ENCODE results near the gene POLR3H.

POLR3H gene

DNA sequence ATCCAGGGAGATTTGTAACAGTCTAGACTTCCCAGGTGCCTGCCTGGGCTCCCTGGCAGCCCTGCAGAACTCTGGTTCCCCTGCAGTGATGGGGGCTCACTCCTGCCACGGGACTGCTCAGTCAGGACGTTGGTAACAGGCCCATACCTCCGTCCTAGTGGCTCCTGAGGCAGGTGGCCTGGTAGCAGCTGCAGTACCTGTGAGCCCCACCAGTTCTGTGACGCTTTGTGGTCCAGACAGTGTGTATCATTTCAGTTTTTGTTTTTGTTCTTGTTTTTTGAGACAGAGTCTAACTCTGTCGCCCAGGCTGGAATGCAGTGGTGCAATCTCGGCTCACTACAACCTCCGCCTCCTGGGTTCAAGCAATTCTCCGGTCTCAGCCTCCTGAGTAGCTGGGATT, 27.8 kb downstream of the POLR3H start:
- no peak for DNase-seq (ENCODE audit: low read depth in 2 of 2)

DNA sequence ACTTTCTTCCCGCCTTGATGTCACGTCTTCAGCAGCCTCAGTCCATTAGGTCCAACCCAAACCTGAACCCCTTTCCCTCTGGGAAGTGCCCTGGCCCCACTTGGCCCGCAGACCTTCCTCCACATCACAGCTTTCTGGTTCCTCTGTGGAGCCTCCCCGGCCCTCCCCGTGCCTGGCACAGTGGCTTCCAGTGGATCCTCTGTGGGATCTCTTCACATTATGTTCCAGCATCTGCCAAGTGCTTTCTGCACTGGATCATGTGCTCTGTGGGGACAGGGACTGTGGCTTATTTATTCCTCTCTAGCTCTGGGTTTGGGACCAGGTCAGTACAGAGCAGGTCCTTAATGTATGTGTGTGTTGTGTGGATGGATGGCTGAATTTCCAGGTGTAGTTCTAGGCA, 30.9 kb downstream of the POLR3H start:
- no peak for DNase-seq (ENCODE audit: low read depth in 2 of 2)

DNA sequence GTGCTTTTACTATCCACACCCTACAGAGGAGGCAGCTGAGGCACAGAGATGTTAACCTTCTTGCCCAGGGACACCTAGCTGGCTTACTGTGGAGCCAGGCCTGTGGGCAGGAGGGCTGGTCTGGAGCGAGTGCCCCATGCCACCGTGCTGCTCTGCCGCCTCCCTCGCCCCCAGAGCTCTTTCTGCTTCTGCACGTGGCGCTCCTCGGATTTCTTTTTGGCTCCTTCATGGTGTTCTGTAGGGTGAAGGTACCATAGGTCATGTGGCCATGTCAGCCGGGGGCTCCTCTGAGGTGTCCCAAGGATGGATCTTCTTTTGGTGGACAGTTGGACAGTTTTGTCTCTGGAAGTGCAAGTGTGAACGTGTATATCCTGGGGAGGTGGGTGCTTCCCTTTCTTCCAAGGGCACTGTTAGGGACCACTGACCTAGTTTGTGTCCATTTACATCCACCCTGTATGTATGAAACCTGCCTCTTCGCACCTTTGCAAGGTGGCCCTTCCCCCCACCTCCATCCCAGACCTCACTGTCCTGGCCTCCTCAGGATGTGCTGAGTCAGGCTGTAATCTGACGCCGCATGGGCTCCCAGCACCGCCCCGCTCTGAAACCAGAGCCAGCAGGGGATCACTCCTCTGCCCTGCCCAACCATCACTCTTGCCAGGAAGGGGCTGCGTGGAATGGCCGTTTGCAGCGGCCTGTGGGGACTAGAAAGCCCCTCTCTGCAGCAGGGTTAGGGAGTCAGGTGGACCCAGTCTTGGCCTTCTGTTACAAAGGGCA, 31.7 kb downstream of the POLR3H start:
- DNase-seq (ENCODE audit: low read depth in 2 of 2), result no peak

DNA sequence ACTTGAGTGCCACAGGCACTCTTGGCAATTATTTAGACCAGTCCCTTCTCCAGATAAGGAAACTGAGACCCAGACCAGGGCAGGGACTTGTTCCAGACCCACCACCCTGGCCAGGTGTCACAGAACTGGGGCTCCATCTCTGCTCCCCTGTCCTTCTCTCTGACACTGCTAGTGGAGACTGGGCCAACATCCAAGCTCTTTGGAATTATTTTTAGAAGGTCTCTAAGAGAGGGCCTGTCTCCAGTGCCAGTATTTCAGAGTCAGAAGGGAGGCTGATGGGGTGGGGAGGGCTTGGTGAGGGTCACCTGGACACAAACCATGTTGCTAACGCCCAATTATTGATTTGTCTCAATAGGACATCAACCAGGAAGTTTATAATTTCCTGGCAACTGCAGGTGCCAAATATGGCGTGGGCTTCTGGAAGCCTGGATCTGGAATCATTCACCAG, 32.7 kb downstream of the POLR3H start:
- DNase-seq (ENCODE audit: low read depth in 2 of 2), result no peak

DNA sequence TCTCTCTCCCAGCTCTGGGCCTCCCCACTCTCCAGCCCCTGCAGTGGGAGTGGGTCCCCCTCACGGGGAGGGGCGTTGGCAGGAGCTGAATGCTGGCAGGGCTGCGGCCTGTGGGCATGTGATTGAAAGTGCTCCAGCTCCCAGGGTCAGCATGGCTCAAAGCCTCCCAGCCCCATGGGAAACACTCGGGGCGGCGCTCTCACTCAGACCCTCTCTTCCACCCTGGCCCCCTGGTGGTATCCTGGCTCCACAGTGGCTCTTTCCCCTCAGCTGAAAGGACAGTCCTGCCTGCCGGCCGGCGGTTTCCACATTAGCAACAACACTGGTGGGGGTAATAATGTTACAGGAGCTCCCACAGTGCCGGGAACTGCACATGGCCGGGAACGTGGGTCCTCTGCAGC, 35.5 kb downstream of the POLR3H start:
- no peak for DNase-seq (ENCODE audit: low read depth in 2 of 2)

DNA sequence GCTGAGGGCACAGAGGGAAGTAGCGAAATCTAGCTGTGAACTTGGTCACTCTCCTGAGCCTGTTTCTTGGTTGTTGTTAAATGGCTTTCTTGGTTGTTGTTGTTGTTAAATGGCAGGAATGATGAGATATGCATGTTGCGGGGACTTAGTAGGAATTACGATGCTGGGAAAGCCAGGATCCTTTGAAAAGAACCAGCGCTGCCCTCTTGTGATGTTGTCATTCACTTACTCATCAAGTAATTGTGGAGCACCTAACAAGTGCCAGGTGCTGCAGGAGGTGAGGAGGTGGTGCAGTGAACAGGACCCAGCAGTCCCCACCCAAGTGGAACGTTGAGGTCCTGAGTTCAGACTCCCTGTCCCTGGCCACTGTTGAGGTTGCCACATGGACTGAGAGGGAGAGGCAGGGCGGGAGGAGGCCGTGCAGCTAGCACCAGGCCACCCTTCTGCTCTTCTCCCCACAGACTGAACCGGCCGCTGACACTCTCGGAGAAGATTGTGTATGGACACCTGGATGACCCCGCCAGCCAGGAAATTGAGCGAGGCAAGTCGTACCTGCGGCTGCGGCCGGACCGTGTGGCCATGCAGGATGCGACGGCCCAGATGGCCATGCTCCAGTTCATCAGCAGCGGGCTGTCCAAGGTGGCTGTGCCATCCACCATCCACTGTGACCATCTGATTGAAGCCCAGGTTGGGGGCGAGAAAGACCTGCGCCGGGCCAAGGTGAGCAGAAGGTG, 36.8 kb downstream of the POLR3H start:
- DNase-seq (ENCODE audit: low read depth in 2 of 2), result no peak

DNA sequence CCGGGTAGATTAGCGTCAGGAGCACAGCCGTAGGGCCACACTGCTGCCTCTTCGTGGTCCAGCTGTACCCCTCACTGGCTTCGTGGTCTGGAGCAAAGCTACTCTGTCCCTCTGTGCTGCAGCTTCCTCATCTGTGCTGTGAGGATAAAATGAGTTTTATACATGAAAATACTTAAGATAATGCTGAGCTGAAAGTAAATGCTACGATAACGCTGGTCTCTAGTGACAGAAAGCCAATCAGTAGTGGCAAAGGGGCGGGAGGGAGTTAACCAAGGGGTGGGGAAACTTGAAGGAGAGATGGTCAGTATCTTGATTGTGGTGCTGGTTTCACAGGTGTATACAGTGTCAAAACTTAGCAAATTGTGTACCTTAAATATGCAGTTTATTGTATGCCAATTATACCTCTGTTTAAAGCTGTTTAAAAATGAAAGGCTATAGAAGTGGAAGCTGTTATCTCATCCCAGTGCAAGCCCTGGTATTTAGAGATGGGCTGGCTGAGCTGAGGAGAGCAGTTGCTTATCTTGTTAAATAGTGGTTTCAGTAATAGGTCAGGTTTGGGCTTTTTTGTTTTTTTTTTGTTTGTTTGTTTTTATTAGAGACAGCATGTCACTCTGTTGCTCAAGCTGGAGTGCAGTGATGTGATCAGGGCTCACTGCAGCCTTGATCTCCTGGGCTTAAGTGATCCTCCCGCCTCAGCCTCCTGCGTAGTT, 38.6 kb downstream of the POLR3H start:
- DNase-seq (ENCODE audit: low read depth in 2 of 2), result no peak

DNA sequence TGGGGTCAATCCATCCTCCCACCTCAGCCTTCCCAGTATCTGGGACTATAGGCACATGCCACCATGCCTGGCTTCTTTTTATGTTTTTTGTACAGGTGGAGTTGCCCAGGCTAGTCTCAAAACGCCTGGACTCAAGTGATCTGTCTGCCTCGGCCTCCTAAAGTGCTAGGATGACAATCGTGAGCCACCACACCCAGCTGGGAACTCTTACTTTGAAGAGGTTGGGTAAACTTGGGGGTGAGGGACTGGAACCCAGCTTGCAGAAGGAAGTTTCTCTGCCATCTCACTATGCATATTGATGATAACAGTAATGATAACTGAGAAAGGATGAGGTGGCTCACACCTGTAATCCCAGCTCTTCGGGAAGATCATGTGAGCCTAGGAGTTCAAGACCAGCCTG, 39.5 kb downstream of the POLR3H start:
- no peak for DNase-seq (ENCODE audit: low read depth in 2 of 2)

DNA sequence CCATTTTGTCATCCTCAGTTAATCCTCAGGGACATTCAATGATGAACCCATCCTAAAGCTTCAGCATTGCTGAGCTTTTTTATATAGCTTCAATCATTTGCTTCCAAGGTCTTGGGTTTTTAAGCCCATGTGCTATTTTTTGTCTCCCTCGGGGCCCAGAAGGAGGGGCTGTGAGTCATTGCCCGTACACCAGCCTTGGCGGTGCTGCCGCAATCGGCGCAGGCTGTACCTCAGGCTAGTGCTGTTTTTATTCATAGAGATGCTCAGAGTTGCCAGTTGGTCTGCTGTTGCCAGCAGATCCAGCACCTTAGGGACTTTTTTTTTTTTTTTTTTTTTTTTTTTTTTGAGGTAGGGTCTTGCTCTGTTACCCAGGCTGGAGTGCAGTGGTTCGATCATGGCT, 39.9 kb downstream of the POLR3H start:
- no peak for DNase-seq (ENCODE audit: low read depth in 2 of 2)

DNA sequence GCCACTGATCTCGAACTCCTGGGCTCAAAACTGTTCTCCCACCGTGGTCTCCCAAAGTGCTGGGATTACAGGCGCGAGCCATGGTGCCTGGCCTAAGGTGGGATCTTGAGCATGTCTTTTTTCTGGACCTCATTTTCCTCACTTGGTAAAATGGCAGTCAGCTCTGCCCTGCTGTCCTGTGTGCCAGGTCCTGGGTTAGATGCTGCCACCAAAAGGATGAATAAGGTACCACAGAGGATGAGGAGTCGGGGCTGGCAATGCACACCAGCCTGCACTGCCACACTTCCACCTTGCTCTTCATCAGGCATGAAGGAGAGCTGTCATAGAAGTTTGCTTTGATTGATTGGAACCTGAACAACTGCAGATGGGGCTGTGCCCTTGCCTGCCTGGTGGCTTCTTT, 43.1 kb downstream of the POLR3H start:
- no peak for DNase-seq (ENCODE audit: low read depth in 2 of 2)

DNA sequence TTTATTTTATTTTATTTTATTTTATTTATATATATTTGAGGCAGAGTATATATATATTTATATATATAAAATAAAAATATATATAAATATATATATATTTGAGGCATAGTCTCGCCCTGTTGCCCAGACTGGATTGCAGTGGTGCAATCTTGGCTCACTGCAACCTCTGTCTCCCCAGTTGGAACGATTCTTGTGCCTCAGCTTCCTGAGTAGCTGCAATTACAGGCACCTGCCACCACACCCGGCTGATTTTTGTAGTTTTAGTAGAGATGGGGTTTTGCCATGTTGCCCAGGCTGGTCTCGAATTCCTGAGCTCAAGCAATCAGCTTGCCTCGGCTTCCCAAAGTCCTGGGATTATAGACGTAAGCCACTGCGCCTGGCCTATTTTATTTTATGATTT, 44.0 kb downstream of the POLR3H start:
- DNase-seq (ENCODE audit: low read depth in 2 of 2), result no peak

DNA sequence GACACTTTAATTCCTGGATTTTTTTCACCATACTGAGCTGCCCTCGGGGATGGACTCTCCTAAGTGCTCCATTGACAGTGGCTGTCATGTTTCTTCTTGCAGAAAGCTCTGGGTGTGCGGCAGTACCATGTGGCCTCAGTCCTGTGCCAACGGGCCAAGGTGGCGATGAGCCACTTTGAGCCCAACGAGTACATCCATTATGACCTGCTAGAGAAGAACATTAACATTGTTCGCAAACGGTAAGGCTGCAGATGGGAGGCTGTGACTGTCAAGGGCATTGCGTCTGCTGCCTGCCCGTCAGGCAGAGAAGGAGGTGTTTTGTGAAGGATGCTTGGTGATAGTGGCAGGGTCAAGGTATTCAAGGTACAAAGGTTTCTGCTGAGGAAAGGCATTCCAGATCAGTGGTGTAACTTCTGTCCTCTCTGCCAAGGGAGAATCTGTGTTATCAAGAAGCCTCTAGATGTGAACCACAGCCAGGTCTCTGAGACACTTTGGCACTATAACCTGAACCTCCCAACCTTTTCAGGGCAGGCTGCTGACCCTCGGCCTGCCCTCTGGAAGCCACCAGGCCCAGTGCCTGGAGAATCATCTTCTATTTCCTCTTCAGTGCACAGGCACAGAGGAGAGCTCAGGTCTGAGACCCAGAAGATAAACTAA, 44.5 kb downstream of the POLR3H start:
- DNase-seq (ENCODE audit: low read depth in 2 of 2), result no peak

DNA sequence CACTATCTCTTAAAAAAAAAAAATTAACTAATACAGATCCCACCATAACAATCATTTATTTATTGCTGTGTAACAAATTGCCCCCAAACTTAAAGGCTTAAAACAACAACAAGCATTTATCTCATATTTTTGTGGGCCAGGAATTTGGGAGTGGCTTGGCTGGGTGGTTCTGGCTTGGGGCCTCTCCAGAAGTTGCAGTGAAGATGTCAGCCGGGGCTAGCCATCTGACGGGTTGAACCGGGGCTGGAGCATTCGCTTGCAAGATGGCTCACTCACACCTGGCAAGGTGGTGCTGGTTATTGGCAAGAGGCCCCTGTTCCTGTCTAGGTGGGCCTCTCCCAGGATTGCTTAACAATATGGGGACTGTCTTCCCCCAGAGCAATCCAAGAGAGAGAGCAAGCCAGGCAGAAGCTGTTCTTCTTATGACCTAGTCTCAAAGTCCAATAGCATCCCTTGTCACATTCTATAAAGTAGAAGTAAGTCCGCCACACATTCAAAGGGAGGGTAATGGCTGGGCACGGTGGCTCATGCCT, 45.9 kb downstream of the POLR3H start:
- no peak for DNase-seq (ENCODE audit: low read depth in 2 of 2)

DNA sequence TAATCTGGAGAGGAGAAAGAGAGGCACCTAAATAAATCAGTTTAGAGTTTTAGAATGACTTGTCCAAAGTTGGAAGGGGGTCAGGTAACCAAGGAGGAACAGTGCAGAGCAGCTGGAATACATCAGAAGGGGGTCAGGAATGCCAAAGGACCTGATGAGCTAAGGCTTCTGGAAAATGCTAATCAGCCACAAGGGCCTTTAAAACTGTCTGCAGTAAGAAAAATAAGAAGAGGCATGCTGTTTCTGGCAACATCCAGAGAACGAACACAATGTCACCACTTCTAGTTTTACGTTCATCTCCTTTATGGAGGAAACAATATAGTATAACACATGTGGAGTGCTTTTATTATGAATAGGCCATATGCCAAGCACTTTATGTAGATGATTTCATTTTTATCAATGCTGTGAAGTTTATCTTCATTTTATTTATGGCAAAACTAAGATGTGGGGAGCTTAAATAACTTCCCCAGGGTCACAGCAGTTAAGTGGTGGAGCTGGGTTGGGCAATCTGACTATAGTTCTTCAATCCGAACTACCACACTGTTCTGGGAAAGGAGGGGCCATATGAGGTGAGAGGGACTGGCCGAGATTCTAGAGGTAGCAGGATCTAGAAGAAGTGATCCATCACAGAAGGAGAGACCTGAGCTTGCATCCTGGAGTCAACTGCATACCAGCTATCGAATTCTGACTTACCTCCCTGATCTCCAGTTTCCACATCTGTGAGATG, 52.7 kb downstream of the POLR3H start:
- no peak for DNase-seq (ENCODE audit: low read depth in 2 of 2)

DNA sequence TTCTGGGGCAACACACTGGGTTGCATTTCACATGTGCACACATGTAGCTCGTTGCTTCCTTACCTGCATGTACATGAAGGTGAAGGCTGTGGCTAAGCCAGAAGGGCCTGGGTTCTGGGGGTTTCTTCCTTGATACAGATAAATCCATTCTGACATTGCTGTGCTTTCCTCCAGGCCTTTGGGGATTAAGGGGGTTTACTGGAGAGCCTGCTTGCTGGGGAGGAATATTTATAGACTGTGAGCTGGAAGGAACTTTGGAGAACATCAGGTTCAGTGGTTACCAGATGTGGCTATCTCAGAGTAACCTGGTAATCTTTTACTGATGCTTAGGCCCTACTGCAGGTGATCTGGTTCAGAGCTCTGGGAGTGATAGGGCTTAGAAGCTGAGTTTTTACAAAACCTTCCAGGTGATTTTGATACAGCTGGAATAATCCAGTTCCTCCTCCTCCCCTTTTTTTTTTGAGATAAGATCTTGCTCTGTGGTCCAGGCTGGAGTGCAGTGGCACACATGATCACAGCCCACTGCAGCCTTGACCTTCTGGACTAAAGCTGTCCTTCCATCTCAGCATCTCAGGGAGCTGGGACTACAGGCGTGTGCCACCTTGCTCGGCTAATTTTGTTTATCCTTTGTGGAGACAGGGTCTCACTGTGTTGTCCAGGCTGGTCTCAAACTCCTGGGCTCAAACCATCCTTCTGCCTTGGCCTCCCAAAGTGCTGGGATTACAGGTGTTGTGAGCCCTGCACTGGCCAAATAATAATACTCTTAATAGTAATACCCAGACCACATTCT, 55.5 kb downstream of the POLR3H start:
- DNase-seq (ENCODE audit: low read depth in 2 of 2), result no peak

DNA sequence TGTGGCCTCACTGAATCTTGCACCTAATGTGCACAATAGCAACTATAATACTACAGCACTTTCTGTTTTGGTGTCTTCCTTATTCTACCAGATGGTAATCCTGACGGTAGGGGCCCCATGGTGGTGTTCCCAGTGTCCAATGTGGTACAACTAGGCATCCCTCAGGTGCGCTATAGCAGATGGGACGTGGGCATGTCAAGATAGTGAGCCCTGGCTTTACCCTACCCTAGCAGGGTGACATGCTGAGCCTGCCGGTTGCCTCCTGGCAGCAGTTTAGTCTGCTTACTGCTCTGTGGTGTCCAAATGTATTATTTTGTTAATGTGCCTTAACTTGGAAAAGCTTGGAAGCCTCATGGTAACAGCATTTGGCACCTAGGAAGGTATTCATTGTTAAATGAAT, 56.2 kb downstream of the POLR3H start:
- no peak for DNase-seq (ENCODE audit: low read depth in 2 of 2)

DNA sequence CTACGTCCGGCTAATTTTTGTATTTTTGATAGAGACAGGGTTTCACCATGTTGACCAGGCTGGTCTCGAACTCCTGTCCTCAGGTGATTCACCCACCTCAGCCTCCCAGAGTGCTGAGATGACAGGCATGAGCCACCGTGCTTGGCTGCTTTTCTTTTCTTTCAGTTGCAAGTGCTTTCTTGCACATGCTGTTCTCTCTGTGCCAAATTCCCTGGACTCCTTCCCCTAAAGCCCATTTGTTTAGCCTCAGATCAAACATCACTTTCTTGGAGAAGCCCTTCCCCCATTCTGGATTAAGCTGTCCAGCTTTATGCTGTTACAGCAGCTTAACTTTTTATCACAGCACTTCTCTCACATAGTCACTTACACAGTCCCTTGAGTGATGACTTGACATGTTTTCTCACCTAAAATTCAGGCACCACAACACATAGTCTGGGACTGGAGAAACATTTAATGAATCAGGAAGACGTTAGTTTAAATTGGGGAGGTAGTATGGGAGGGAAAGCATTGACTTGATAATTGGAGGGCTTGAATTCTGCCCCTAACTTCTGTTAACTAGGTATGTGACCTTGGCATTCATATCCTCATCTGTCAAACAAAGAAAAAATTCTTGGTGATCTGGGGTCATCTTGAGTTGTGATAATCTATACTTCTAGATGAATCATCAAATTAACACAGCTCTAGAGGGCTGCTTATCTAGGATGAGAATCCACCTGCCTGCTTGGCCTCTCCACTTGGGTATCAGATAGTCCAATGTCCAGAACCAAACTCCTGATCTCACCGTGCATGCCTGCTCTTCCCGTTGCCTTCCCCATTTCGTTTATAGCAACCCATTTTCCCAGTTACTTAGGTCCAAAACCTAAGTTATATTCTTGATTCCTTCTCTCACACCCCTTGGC, 57.0 kb downstream of the POLR3H start:
- DNase-seq (ENCODE audit: low read depth in 2 of 2), result no peak

DNA sequence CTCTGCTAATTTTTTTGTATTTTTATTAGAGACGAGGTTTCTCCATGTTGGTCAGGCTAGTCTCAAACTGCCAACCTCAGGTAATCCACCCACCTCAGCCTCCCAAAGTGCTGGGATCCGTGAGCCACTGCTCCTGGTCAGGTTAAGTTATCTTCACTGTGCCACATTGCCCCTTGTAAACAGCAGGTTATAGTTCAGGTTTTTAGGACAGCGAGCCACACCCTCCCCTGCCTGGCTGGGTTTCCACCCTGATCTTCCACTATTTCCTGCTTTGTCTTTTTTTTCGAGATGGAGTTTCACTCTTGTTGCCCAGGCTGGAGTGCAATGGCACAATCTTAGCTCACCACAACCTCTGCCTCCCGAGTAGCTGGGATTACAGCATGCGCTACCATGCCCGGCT, 59.2 kb downstream of the POLR3H start:
- DNase-seq (ENCODE audit: low read depth in 2 of 2), result no peak

DNA sequence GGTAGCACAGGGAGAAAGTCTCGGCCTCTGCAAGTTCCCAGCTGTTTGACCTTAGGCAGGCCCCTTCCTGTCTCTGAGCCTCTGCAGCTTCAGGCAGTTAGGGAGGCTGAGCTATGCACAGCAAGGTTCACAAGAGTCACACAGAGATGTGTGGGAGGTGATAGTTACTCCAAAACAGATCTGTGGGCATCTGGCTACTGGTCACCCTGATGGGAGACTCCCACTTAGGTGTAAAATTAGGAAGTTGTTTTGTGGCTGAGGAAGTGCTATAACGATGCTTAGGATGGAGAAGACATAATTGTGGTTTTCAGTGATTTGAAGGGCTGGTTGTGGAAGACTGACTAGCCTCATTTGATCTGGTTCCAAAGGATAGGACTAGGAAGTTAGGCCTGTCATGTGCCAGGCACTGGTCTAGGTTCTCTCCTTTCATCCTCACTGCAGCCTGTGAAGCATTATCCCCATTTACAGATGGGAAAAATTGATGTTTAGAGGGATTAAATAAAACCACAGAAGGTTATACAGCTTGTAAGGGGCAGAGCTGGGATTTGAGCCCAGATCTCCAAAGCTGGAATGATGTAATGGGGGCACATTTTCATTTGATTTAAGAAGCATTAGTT, 61.8 kb downstream of the POLR3H start:
- no peak for DNase-seq (ENCODE audit: low read depth in 2 of 2)

Data from stimulated activated CD8-positive, alpha-beta memory T cell treated with anti-CD3 and anti-CD28 coated beads, Interleukin-15, amount 100 ng/mL, for 48 hours (primary cell).